H54 (cell line): ENCODE results near the gene IGFL4.

Source experiments
- DNase-seq: peaks from one replicate; pipeline ENCODE4 v3.0.0; 2011; ENCODE audit warnings: low spot score, mixed read lengths; ENCODE audit not compliant: insufficient read length
- FAIRE-seq: peaks from 3 replicates; lab custom pipeline; 2011; peaks lifted over from hg19 to GRCh38; lab: Jason Lieb, UNC
- POLR2A ChIP-seq: IDR thresholded peaks from 2 replicates; pipeline ENCODE4 v1.6.1; 2011; ENCODE audit warnings: low read depth, mild to moderate bottlenecking, low read length

Gene IGFL4

DNA sequence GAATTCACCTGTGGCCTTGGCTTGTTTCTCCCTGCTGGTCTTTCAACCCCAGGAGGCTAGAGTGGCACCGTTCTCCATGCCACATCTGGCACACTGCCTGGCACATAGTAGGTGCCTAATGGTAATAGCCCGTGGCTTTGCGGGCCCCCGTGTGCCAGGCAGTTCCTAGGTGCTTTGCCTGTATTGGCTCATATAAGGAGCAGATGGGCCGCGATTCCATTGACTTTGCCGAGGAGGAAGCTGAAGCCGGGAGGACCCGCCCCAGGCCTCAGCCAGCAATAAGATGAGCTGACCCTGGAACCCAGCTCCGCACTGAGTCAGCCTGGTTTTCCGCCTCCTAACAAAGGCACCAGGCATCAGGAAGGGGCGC is 18.8 kb downstream of the IGFL4 start:
- no peak for FAIRE-seq
- no peak for TF ChIP-seq POLR2A
- DNase-seq = no peak

- no peak for FAIRE-seq
- no peak for TF ChIP-seq POLR2A
- no peak for DNase-seq
These were observed 19.2 kb downstream of the IGFL4 start for GRCh38 chr19:46021531-46022041.

DNA sequence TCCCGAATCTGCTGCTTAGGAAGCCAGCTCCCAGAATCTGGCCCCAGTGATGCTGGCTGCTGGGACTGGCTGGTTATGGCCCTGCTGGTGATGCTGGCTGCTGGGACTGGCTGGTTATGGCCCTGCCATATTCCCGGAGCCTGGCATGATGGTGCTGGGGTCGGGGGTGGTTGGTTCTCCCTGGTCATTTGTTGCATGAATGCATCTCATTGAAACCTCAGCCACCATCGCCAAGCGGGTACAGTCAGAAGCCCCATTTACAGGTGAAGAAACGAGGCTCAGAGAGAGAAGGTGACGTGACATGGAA is 20.0 kb downstream of the IGFL4 start:
- no peak for TF ChIP-seq POLR2A
- FAIRE-seq = no peak
- DNase-seq = no peak

DNA sequence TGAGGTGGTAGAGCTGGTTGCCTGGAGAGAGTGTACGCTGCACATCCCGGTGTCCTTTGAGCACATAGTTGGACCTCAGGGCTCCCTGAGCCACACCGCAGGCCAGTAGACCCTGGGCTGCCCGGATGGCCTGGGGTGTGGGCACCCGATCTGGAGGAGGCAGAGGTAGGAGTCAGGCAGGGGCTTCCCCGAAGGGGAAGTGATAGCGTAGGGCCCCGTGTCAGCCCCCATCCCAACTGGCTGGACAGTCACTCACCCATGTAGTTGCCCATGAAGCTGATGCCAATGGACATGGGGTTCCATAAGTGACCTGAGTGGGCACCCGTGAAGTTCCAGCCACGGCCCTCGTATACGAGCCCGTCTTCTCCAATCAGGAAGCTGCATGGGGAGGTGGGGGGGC is 21.5 kb downstream of the IGFL4 start:
- no peak for DNase-seq
- no peak for TF ChIP-seq POLR2A
- FAIRE-seq = no peak

DNA sequence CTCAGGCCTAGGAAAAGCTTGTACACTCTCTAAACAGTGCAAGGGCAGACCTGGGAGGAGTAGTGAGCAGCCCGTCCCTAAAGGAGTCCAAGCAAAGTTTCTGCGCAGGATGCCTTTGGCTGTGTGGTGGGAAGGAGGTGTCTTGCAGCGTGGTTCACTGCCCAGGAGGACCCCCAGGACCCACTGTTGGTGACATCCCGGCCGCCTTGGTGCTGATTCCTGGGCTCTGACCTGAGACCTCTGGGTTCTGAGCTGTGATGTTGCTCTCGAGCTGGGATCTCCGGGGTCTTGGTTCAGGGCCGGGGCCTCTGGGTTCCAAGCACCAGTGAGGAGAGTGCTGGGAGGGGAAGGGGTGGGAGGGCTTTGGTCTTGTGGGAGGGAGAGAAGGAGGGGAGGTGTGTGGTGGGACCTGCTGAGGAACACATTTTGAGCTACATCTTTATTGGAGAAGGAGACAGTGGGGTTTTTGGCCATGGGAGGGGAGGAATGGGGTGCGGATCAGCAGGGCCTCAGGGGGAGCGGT is 22.0 kb downstream of the IGFL4 start:
- no peak for TF ChIP-seq POLR2A

DNA sequence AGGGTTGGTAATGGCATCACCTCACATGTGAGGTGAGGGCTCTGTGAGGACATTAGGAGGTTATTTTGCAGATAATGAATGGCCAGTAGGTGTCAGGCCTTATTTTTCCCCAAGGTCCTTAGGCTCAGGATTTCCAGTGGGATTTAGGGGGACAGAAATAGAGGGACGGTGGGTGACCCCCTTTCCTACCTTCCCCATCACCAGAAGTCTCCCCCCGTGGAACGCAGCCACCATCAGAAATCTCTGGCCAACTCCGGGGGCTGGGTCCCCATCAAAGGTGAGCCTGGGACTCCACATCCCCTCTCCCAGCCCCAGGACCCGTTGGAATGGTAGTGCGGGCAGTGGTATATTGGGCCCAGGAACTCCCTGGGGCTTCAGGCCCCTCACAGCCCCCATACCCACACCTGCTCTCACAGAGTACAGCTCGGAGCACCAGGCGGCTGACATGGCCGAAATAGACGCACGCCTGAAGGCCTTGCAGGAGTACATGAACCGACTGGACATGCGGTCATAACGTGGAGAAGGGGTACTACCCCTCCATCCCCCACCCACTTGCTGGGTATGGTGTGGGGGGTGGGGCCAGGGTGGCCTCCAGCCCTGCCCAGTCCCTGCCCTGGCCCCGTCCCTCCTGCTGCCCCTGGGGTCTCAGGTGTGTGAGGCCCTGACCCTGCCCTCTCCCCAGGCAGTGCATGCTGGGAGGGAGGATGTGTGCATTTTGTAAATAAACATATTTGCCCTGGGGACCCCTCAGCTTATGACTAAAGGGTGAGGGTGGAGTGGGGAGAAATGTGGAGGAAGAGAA is 22.7 kb downstream of the IGFL4 start:
- no peak for FAIRE-seq
- DNase-seq = no peak
- no peak for TF ChIP-seq POLR2A

More for the DNA sequence above, 22.0 kb downstream of the IGFL4 start:
- DNase-seq (no peak), FAIRE-seq (no peak)

DNA sequence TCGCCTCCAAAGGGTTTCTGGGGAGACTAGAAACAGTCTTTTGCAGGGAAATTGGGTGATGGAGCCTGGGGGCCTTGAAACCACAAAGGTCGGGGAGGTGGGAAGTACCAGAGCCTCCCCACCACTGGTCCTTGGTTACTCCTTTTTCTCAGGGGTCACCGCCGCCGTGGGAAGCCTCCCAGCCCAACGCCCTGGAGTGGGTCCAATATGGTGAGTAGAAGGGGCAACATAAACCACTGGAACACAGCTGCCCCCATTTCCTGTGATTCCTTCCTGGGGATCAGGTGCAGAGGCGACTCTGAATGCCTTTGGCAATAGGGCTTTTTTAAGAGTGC is 23.7 kb downstream of the IGFL4 start:
- no peak for FAIRE-seq
- TF ChIP-seq POLR2A = no peak

DNA sequence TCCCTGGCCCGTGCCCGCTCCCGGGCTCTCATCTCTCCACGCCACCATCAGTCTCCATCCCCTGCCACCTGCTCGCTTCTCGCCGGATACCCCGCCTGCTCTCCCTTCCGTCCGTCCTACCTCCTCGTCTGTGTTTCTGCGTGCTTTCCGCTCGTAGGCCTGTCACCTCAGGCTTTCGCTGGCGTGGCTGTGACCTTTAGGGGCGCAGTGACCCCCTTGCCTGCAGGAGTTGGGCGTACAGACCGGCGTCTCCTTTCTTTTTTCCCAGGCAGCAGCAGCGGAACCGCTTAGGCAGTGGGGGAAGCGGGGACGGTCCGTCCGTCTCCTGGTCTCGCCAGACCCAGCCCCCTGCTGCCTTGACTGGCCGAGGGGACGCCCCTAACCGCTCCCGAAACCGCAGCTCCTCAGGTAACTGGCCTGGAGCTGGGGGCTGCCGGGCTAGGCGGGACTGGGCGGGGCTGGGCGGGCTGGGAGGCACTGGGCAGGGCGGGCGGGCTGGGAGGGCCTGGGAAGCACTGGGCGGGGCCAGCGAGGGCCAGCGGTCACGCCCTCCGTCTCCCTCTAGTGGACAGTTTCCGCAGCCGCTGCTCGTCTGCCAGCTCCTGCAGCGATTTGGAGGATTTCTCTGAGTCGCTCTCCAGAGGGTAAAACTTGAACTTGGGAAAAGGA is 24.2 kb downstream of the IGFL4 start:
- no peak for TF ChIP-seq POLR2A
- peak; percentile 68 for DNase-seq
- FAIRE-seq = no peak

More for the DNA sequence above, 23.7 kb downstream of the IGFL4 start:
- no peak for DNase-seq

DNA sequence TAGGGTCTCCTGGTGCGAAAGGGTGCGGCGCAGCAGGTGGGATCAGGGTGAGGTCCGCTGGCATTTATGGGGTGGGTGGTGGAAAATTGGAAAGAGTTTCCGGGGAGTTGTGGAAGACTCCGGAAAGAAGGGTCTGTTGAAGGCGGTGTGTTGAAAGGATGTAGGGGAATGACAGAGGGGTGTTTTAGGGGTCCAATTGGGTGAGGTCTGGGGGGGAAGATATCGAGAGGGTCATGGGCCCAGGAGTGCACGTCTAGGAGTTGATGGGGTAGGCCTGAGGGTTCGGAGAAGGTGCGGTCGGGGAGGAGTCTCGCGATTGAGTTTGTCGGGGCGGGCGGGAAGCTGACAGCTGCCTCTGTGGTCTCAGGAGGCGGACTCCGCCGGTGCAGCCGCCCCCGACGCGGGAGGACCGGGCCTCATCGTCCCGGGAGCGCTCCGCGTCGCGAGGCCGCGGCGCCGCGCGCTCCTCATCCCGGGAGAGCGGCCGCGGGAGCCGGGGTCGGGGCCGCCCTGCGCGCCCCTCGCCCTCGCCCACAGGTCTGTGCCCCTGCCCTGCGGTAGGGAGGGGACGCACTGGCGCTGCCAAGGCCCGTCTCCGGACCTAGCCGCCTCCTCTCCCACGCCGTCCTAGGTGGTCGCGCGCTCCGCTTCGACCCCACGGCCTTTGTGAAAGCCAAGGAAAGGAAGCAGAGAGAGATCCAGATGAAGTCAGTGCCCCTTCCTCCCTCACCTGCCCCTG is 24.9 kb downstream of the IGFL4 start:
- FAIRE-seq (no peak), DNase-seq (no peak)
- no peak for TF ChIP-seq POLR2A

DNA sequence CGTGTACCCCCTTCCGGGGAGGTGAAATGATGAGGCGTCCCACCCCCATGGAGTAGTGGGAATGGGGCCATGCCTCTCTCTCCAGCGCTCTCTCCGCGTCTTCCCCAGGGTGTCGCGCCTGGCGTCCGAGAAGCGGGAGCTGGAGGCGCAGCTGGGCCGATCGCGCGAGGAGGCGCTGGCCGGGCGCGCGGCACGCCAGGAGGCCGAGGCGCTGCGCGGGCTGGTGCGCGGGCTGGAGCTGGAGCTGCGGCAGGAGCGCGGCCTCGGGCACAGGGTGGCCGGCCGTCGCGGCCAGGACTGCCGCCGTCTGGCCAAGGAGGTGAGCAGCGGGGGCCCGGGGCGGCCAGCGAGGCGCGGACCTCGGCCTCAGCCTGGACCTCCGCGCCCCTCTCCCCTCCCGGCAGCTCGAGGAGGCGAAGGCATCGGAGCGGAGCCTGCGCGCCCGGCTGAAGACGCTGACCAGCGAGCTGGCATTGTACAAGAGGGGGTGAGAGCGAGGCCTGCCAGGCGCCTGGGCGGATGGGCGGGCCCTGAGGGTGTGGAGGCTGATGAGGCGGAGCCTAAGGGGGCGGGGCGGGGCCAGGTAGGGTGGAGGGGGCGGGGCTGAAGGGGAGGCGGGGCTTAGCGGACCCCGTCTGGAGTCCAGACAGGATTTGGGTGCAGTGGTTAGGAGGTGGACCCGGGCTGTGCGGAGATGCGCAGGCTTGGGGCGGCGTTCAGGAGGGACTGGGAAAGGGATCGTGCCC is 25.7 kb downstream of the IGFL4 start:
- TF ChIP-seq POLR2A = no peak
- no peak for FAIRE-seq
- no peak for DNase-seq

GRCh38 chr19:46014534-46014933 is 26.3 kb downstream of the IGFL4 start:
- no peak for TF ChIP-seq POLR2A
- FAIRE-seq (no peak), DNase-seq (no peak)

- DNase-seq (no peak), FAIRE-seq (peak; percentile 48)
- TF ChIP-seq POLR2A = no peak
These were observed 31.0 kb downstream of the IGFL4 start for GRCh38 chr19:46009530-46010510.
